K562 (cell line): ENCODE data around the gene PDZD2. TPM values are rescaled to one million over a fixed set of nuclear protein-coding genes. Genes with fewer than 3 reads are reported as not detected.

Experiments used
- ATAC-seq: fragments of 200-7000 bp; cut with Tn5 transposase; 3 replicates; pipeline ENCODE4 v1.9.1; 2020; ENCODE audit warnings: moderate library complexity
- BruUV-seq: library from RNA; stranded (reverse); fragments of 400-500 nt; replicated peaks from 2 replicates; lab custom pipeline; 2021; lab: Mats Ljungman, UMichigan
- CTCF ChIA-PET: fragments of 300-600 bp; formaldehyde crosslinking; extraction: SDS; loops from one replicate; lab custom pipeline; 2021; ENCODE audit warnings: low intra/inter-chr PET ratio; lab: Yijun Ruan, JAX
- POLR2A ChIA-PET: fragments of 300-600, 350-650 bp; sonication (Branson Sonifier 250); formaldehyde crosslinking; extraction: SDS; loops from one replicate; lab custom pipeline; 2021; ENCODE audit warnings: antibody characterized with exemption, inconsistent platforms; lab: Yijun Ruan, JAX
- DNase-seq, 4 experiments: peaks; one replicate each; pipeline versions ENCODE4 v3.0.0 to v3.0.0-alpha.2; 2011 to 2018; ENCODE audit warnings: low spot score in 3 of 4, mixed read lengths in 3 of 4; ENCODE audit errors: extremely low read depth in 1 of 4
- FAIRE-seq: peaks from 2 replicates; lab custom pipeline; 2011; peaks lifted over from hg19 to GRCh38; lab: Jason Lieb, UNC
- H2AFZ ChIP-seq: 2 replicates; pipeline ENCODE4 v1.6.0; 2011; ENCODE audit warnings: low read depth, low read length, control low read depth, inconsistent platforms
- H3K27ac ChIP-seq: fragments of 200-600 bp; 3 replicates; pipeline ENCODE4 v1.8.0; 2011; ENCODE audit warnings: low read depth, mild to moderate bottlenecking, control low read depth, inconsistent platforms, low read length, moderate library complexity, mixed read lengths; ENCODE audit errors: extremely low read depth
- H3K27me3 ChIP-seq, 2 experiments: fragments of 300-600 bp in 1 of 2; 2 replicates in 1 of 2; 3 replicates in 1 of 2; pipeline versions ENCODE4 v1.6.0 to v1.8.0; 2011; ENCODE audit warnings: inconsistent platforms in 2 of 2, low read length in 2 of 2, mild to moderate bottlenecking in 1 of 2, mixed read lengths in 1 of 2, moderate library complexity in 1 of 2; ENCODE audit not compliant: control insufficient read depth in 2 of 2, insufficient read depth in 2 of 2
- H3K36me3 ChIP-seq: fragments of 300-600 bp; 3 replicates; pipeline ENCODE4 v1.8.0; 2011; ENCODE audit warnings: mild to moderate bottlenecking, low read length, inconsistent platforms; ENCODE audit not compliant: control insufficient read depth, insufficient read depth
- H3K4me1 ChIP-seq, 2 experiments: fragments of 200-600 bp in 1 of 2; replicated peaks in 1 of 2; 2 replicates in 1 of 2; 3 replicates in 1 of 2; pipeline versions ENCODE4 v1.5.1 to v1.8.0; 2011; ENCODE audit warnings: inconsistent platforms in 2 of 2, low read length in 2 of 2, mild to moderate bottlenecking in 1 of 2, mixed read lengths in 1 of 2, moderate library complexity in 1 of 2; ENCODE audit not compliant: control insufficient read depth in 2 of 2, insufficient read depth in 2 of 2
- H3K4me2 ChIP-seq: 2 replicates; pipeline ENCODE4 v1.6.1; 2011; ENCODE audit warnings: low read length, control low read depth, inconsistent platforms, mixed read lengths; ENCODE audit not compliant: insufficient read depth
- H3K4me3 ChIP-seq: fragments of 200-600 bp; sonication (generic), shearing (Covaris generic); 2 replicates; pipeline ENCODE4 v1.5.1; 2016; ENCODE audit warnings: control low read depth, inconsistent platforms
- H3K79me2 ChIP-seq: fragments of 200-600 bp; 3 replicates; pipeline ENCODE4 v1.8.0; 2011; ENCODE audit warnings: low read length, inconsistent platforms; ENCODE audit not compliant: control insufficient read depth, insufficient read depth
- H3K9ac ChIP-seq, 2 experiments: 2 replicates each; pipeline versions ENCODE4 v1.6.0 to v1.6.1; 2011; ENCODE audit warnings: low read depth in 2 of 2, low read length in 2 of 2, control low read depth in 1 of 2, inconsistent platforms in 1 of 2, mild to moderate bottlenecking in 1 of 2, mixed read lengths in 1 of 2; ENCODE audit not compliant: insufficient read depth in 1 of 2
- H3K9me1 ChIP-seq: one replicate; pipeline ENCODE4 v1.6.0; 2011; ENCODE audit warnings: inconsistent platforms, mild to moderate bottlenecking, low read length, moderate library complexity; ENCODE audit not compliant: control insufficient read depth, insufficient read depth
- H3K9me3 ChIP-seq: replicated peaks from 2 replicates; pipeline ENCODE4 v1.5.1; 2011; ENCODE audit warnings: low read depth, low read length, inconsistent platforms; ENCODE audit not compliant: control insufficient read depth, insufficient read depth
- H4K20me1 ChIP-seq: replicated peaks from 2 replicates; pipeline ENCODE4 v1.6.1; 2011; ENCODE audit warnings: low read length, inconsistent platforms, mixed read lengths; ENCODE audit not compliant: control insufficient read depth, insufficient read depth
- DDX20 ChIP-seq: fragments of 450-650 bp; IDR thresholded peaks from 2 replicates; pipeline ENCODE4 v1.6.1; 2016; ENCODE audit warnings: missing genetic modification characterization, low read depth, mild to moderate bottlenecking, missing compliant biosample characterization, moderate library complexity
- MEF2A ChIP-seq: IDR thresholded peaks from 2 replicates; pipeline ENCODE4 v1.6.1; 2011; ENCODE audit warnings: low read depth, mild to moderate bottlenecking, low read length, moderate library complexity; ENCODE audit not compliant: control insufficient read depth
- NR2C2 ChIP-seq, 2 experiments: fragments of 200-800 bp in 1 of 2; sonication (Bioruptor generic) in 1 of 2; sonication (generic) in 1 of 2; formaldehyde crosslinking in 1 of 2; IDR thresholded peaks; 2 replicates each; pipeline versions ENCODE4 v1.6.1 to v1.8.0; 2016 to 2022; ENCODE audit warnings: mild to moderate bottlenecking in 1 of 2, missing compliant biosample characterization in 1 of 2, missing genetic modification characterization in 1 of 2, missing genetic modification reagents in 1 of 2
- PATZ1 ChIP-seq: fragments of 250-450 bp; sonication (Bioruptor Pico); IDR thresholded peaks from 2 replicates; pipeline ENCODE4 v1.5.0; 2020; ENCODE audit warnings: mild to moderate bottlenecking, borderline replicate concordance
- WGBS: fragments of 100-300 bp; shearing (Covaris generic); methylation state at CpG from one replicate; pipeline ENCODE4 v1.1.6; 2016; ENCODE audit warnings: low coverage, mixed read lengths; ENCODE audit not compliant: insufficient coverage; ENCODE audit errors: missing lambda C conversion rate; 5-methylcytosine and 5-hydroxymethylcytosine counted together
- in situ Hi-C: fragments of 300-500 bp; cut with MboI; formaldehyde crosslinking; loops from 4 replicates; pipeline ENCODE4 v1.15.0; 2018; ENCODE audit warnings: inconsistent platforms, mixed read lengths
- intact Hi-C: fragments of 100-400 bp; cut with micrococcal nuclease; formaldehyde crosslinking; loops from 2 replicates; pipeline ENCODE4 v1.14.2; 2022
- polyA plus RNA-seq, 8 experiments: library from polyadenylated mRNA; depleted of rRNA in 4 of 8; stranded (reverse) in 5 of 8; unstranded in 3 of 8; fragments of >200 nt; fragmentation: Nextera tagmentation in 2 of 8; fragmentation: Illumina TruSeq in 1 of 8; extraction: Ambion mirVana in 2 of 8; extraction: Trizol in 1 of 8; gene quantifications; 2 replicates each; pipeline versions ENCODE4 v1.2.1 to v1.2.3, GENCODE V29; 2011 to 2014; ENCODE audit warnings: inconsistent platforms in 1 of 8, missing spikeins in 1 of 8
- total RNA-seq, 7 experiments: library from RNA; depleted of rRNA in 6 of 7; stranded (reverse); fragments of >200 nt in 6 of 7; fragmentation: Illumina TruSeq in 2 of 7; extraction: Trizol in 2 of 7; gene quantifications; 2 replicates each; pipeline versions ENCODE4 v1.2.1 to v1.2.3, GENCODE V29; 2011 to 2021; ENCODE audit warnings: low replicate concordance in 1 of 7
- TF ChIP-seq, protein P1 (sequence below): fragments of 450-650 bp; IDR thresholded peaks from 2 replicates; pipeline ENCODE4 v1.6.1; 2016; ENCODE audit warnings: low read depth, mild to moderate bottlenecking, moderate library complexity
- TF ChIP-seq, protein P2 (sequence below): fragments of 200-800 bp; sonication (Bioruptor generic); IDR thresholded peaks from 2 replicates; pipeline ENCODE4 v1.6.1; 2017; ENCODE audit warnings: missing genetic modification characterization, missing compliant biosample characterization
- TF ChIP-seq, protein P3 (sequence below): fragments of 250-450 bp; sonication (Bioruptor Pico); IDR thresholded peaks from 2 replicates; pipeline ENCODE4 v1.8.0; 2022; ENCODE audit warnings: inconsistent platforms, mild to moderate bottlenecking, moderate library complexity, borderline replicate concordance

Gene PDZD2
- total and polyA plus RNA-seq, 9 of the 15 experiments (the other 6 are each of a cell fraction or from before 2014, with no cell fraction given): 0.02 to 0.08 (median 0.04) TPM; not detected in 6

GRCh38 chr5:31913808-31914207, 274.9 kb downstream of the PDZD2 start:
- ATAC-seq: no peak
- no peaks in the 10 kb centered on the region for H3K4me1 ChIP-seq
- H3K27ac ChIP-seq: no peak overlapping the region
- H3K9ac ChIP-seq: no peak overlapping the region
- 2% methylated on average over 2 of the region's 2 CpGs for WGBS
- no peak overlapping the region for H2AFZ ChIP-seq
- no peaks in the 10 kb centered on the region for H3K9me3 ChIP-seq
- POLR2A ChIA-PET: no interaction called here
- peaks cover 15 to 26% of the 10 kb centered on the region in 2 experiments; a peak in 4 of 5 replicates for H3K27me3 ChIP-seq
- H3K4me2 ChIP-seq: no peak overlapping the region
- no peak for DNase-seq
- H3K4me3 ChIP-seq: no peak overlapping the region
- CTCF ChIA-PET: no interaction called here
- no peaks in the 10 kb centered on the region for H3K36me3 ChIP-seq
- no TSS peak for BruUV-seq
- intact Hi-C loops: no loop called here
- H3K79me2 ChIP-seq: no peaks in the 10 kb centered on the region
- no peaks in the 10 kb centered on the region for H3K9me1 ChIP-seq
- H4K20me1 ChIP-seq: no peaks in the 10 kb centered on the region
- in situ Hi-C loops: no loop called here
- no peak for FAIRE-seq
- TF ChIP-seq PATZ1 (CRISPR knock-in tag) (no peak), DDX20 (no peak), MEF2A (no peak), NR2C2 (CRISPR knock-in tag; IDR thresholded peaks at IDR 0.05) (no peak), NR2C2 (tag; IDR thresholded peaks at IDR 0.05) (no peak)
- TF ChIP-seq, protein P1, sequence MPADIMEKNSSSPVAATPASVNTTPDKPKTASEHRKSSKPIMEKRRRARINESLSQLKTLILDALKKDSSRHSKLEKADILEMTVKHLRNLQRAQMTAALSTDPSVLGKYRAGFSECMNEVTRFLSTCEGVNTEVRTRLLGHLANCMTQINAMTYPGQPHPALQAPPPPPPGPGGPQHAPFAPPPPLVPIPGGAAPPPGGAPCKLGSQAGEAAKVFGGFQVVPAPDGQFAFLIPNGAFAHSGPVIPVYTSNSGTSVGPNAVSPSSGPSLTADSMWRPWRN: no peak
- TF ChIP-seq, protein P2, sequence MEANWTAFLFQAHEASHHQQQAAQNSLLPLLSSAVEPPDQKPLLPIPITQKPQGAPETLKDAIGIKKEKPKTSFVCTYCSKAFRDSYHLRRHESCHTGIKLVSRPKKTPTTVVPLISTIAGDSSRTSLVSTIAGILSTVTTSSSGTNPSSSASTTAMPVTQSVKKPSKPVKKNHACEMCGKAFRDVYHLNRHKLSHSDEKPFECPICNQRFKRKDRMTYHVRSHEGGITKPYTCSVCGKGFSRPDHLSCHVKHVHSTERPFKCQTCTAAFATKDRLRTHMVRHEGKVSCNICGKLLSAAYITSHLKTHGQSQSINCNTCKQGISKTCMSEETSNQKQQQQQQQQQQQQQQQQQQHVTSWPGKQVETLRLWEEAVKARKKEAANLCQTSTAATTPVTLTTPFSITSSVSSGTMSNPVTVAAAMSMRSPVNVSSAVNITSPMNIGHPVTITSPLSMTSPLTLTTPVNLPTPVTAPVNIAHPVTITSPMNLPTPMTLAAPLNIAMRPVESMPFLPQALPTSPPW (CRISPR knock-in tag): no peak
- TF ChIP-seq, protein P3, sequence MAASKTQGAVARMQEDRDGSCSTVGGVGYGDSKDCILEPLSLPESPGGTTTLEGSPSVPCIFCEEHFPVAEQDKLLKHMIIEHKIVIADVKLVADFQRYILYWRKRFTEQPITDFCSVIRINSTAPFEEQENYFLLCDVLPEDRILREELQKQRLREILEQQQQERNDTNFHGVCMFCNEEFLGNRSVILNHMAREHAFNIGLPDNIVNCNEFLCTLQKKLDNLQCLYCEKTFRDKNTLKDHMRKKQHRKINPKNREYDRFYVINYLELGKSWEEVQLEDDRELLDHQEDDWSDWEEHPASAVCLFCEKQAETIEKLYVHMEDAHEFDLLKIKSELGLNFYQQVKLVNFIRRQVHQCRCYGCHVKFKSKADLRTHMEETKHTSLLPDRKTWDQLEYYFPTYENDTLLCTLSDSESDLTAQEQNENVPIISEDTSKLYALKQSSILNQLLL (CRISPR knock-in tag): no peak
